ENCODE data around the gene DNAH6. TPM values are rescaled to one million over a fixed set of nuclear protein-coding genes. Genes with fewer than 3 reads are reported as not detected.

DNAH6 gene
- polyA plus RNA-seq, 1 donor (not counting 4 experiments of a cell fraction or from before 2014, with no cell fraction given), result 0.05 TPM

Other genes starting within 250 kb of the DNAH6 start
- 43.5 to 83.6 TPM (median 69.9 TPM) in 3 replicates for gene SUCLG1, start 57.2 kb upstream of the DNAH6 start, polyA plus RNA-seq